Endothelial cell of coronary artery (primary cell): Measurements from ENCODE around the gene ITGA6. TPM values are rescaled to one million over a fixed set of nuclear protein-coding genes. Genes with fewer than 3 reads are reported as not detected.

Experiments
- total RNA-seq: library from RNA; depleted of rRNA; stranded (reverse); fragments of >200 nt; gene quantifications from 2 replicates; pipeline ENCODE4 v1.2.3, GENCODE V29; 2014

Gene ITGA6
- 74.1 and 165 TPM in 2 replicates for total RNA-seq

DNA sequence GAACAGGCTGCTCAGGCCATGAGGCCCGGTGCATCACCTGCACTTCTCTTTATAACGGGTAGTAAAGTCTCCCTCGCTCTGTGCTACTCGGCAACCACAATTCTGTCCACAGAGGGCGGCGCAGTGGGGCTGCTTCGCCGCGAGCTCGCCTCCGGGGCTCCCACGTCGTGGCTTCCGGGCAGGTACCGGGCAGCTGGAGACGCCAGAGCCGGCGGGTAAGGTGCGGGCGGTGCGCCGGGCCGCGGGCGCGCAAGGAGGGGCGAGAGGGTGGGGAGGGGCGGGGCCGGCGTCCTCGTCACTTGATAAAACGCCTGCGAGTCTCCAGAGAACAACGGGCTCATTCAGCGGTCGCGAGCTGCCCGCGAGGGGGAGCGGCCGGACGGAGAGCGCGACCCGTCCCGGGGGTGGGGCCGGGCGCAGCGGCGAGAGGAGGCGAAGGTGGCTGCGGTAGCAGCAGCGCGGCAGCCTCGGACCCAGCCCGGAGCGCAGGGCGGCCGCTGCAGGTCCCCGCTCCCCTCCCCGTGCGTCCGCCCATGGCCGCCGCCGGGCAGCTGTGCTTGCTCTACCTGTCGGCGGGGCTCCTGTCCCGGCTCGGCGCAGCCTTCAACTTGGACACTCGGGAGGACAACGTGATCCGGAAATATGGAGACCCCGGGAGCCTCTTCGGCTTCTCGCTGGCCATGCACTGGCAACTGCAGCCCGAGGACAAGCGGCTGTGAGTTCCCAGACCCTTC lies at the start of gene ITGA6:
Gene ITGA6, plus strand, starts transcription at position 331 of the 734 bp plus-strand sequence.

Other genes with a start within 250 kb of the ITGA6 start
- 6.3 and 15.5 TPM in 2 replicates for gene PDK1, start 128.5 kb downstream of the ITGA6 start, total RNA-seq